Liver (tissue), 9 donors: ENCODE measurements around the gene CPNE4. TPM values are rescaled to one million over a fixed set of nuclear protein-coding genes. Genes with fewer than 3 reads are reported as not detected.

Source experiments
- DNase-seq: peaks from one replicate; pipeline ENCODE4 v3.0.0-alpha.2; 2017; ENCODE audit warnings: low spot score
- H3K27ac ChIP-seq, 2 donors: one replicate each; pipeline ENCODE4 v1.7.0; 2013; ENCODE audit warnings: inconsistent platforms in 2 of 2, low read length in 2 of 2, control low read depth in 1 of 2, low read depth in 1 of 2, mild to moderate bottlenecking in 1 of 2
- H3K27me3 ChIP-seq, 4 donors: one replicate each; pipeline versions ENCODE4 v1.6.1 to v1.7.0; 2013; ENCODE audit warnings: low read length in 3 of 4, inconsistent platforms in 1 of 4, mild to moderate bottlenecking in 1 of 4, moderate library complexity in 1 of 4; ENCODE audit not compliant: control insufficient read depth in 4 of 4, insufficient read depth in 4 of 4
- H3K36me3 ChIP-seq, 4 donors: one replicate each; pipeline versions ENCODE4 v1.6.1 to v1.7.0; 2013; ENCODE audit warnings: low read length in 3 of 4, mild to moderate bottlenecking in 3 of 4, low read depth in 1 of 4, moderate library complexity in 1 of 4; ENCODE audit not compliant: control insufficient read depth in 4 of 4, insufficient read depth in 3 of 4
- H3K4me1 ChIP-seq, 4 donors: one replicate each; pipeline versions ENCODE4 v1.6.1 to v1.7.0; 2013; ENCODE audit warnings: low read length in 3 of 4, mild to moderate bottlenecking in 3 of 4, moderate library complexity in 1 of 4; ENCODE audit not compliant: control insufficient read depth in 4 of 4, insufficient read depth in 4 of 4
- H3K4me3 ChIP-seq, 3 donors: one replicate each; pipeline versions ENCODE4 v1.6.1 to v1.7.0; 2013; ENCODE audit warnings: low read length in 3 of 3, control low read depth in 1 of 3, low read depth in 1 of 3, mild to moderate bottlenecking in 1 of 3
- H3K9ac ChIP-seq, 2 donors: one replicate each; pipeline ENCODE4 v1.7.0; 2013; ENCODE audit warnings: low read length in 2 of 2, mild to moderate bottlenecking in 2 of 2, moderate library complexity in 2 of 2, control low read depth in 1 of 2, low read depth in 1 of 2
- H3K9me3 ChIP-seq, 4 donors: one replicate each; pipeline versions ENCODE4 v1.6.1 to v1.7.0; 2013; ENCODE audit warnings: low read length in 3 of 4; ENCODE audit not compliant: control insufficient read depth in 4 of 4
- ATF3 ChIP-seq: IDR thresholded peaks from 2 replicates; pipeline ENCODE4 v1.6.1; 2016; ENCODE audit warnings: antibody characterized with exemption
- CTCF ChIP-seq: fragments of 150-350 bp; IDR thresholded peaks from 2 replicates; pipeline ENCODE4 v1.5.1; 2017; ENCODE audit warnings: improper control_type of control experiment, low read depth, low read length; ENCODE audit not compliant: missing input control
- EGR1 ChIP-seq, 2 donors: IDR thresholded peaks; 2 replicates each; pipeline ENCODE4 v1.6.1; 2016 to 2018; ENCODE audit warnings: antibody characterized with exemption in 2 of 2, low read depth in 2 of 2
- FOXA2 ChIP-seq: IDR thresholded peaks from 2 replicates; pipeline ENCODE4 v1.6.1; 2016; ENCODE audit warnings: antibody characterized with exemption
- GABPA ChIP-seq, 2 donors: IDR thresholded peaks in 1 of 2; conservative IDR thresholded peaks in 1 of 2; 2 replicates each; pipeline ENCODE4 v1.6.1; 2016; ENCODE audit warnings: antibody characterized with exemption in 2 of 2, mild to moderate bottlenecking in 1 of 2, moderate library complexity in 1 of 2
- HNF4A ChIP-seq, 2 donors: conservative IDR thresholded peaks; 2 replicates each; pipeline ENCODE4 v1.6.1; 2016; ENCODE audit warnings: antibody characterized with exemption in 2 of 2, mild to moderate bottlenecking in 2 of 2
- HNF4G ChIP-seq: IDR thresholded peaks from 2 replicates; pipeline ENCODE4 v1.6.1; 2016; ENCODE audit warnings: antibody characterized with exemption
- JUND ChIP-seq, 2 donors: IDR thresholded peaks; 2 replicates each; pipeline ENCODE4 v1.6.1; 2016; ENCODE audit warnings: antibody characterized with exemption in 2 of 2
- MAX ChIP-seq: IDR thresholded peaks from 2 replicates; pipeline ENCODE4 v1.6.1; 2016; ENCODE audit warnings: antibody characterized with exemption
- NR2F2 ChIP-seq: IDR thresholded peaks from 2 replicates; pipeline ENCODE4 v1.6.1; 2016; ENCODE audit warnings: antibody characterized with exemption
- RAD21 ChIP-seq, 2 donors: IDR thresholded peaks; 2 replicates each; pipeline ENCODE4 v1.6.1; 2016; ENCODE audit warnings: antibody characterized with exemption in 2 of 2, mild to moderate bottlenecking in 2 of 2
- RXRA ChIP-seq, 2 donors: IDR thresholded peaks; 2 replicates each; pipeline ENCODE4 v1.6.1; 2017 to 2018; ENCODE audit warnings: antibody characterized with exemption in 2 of 2, mild to moderate bottlenecking in 1 of 2
- SP1 ChIP-seq: IDR thresholded peaks from 2 replicates; pipeline ENCODE4 v1.6.1; 2018; ENCODE audit warnings: antibody characterized with exemption, mild to moderate bottlenecking
- TAF1 ChIP-seq: conservative IDR thresholded peaks from 2 replicates; pipeline ENCODE4 v1.6.1; 2016; ENCODE audit warnings: antibody characterized with exemption, mild to moderate bottlenecking
- YY1 ChIP-seq: IDR thresholded peaks from 2 replicates; pipeline ENCODE4 v1.6.1; 2016; ENCODE audit warnings: antibody characterized with exemption, mild to moderate bottlenecking
- ZBTB33 ChIP-seq: IDR thresholded peaks from 2 replicates; pipeline ENCODE4 v1.6.1; 2016; ENCODE audit warnings: antibody characterized with exemption
- WGBS: extraction: QIAGEN DNeasy Blood & Tissue Kit; methylation state at CpG from one replicate; pipeline ENCODE4 v1.1.7; 2013; 5-methylcytosine and 5-hydroxymethylcytosine counted together
- polyA plus RNA-seq, 2 donors: library from polyadenylated mRNA; stranded (reverse) in 1 of 2; unstranded in 1 of 2; fragments of 200-250 nt in 1 of 2; fragments of >200 nt in 1 of 2; fragmentation: Nextera tagmentation in 1 of 2; extraction: Ambion mirVana in 1 of 2; gene quantifications; one replicate each; pipeline versions ENCODE4 v1.2.1 to v1.2.3, GENCODE V29; 2013 to 2015
- total RNA-seq, 2 donors: library from RNA; depleted of rRNA; stranded (reverse); fragments of >200 nt; gene quantifications; one replicate each; pipeline ENCODE4 v1.2.3, GENCODE V29; 2014
- donor health status: healthy.
- donor health status: healthy.
- donor health status: healthy.
- donor health status: healthy.
- donor health status: healthy.

CPNE4 gene
- total and polyA plus RNA-seq, 4 donors, result under 0.01 to 0.03 TPM; not detected in 2

- Histone ChIP-seq H3K36me3 (no peaks in the 10 kb centered on the region), H3K4me3 (no peak overlapping the region), H3K27ac (no peak overlapping the region), H3K9me3 (no peaks in the 10 kb centered on the region), H3K27me3 (peaks cover 0 to 3% (median 0%) of the 10 kb centered on the region in 4 donors), H3K4me1 (no peaks in the 10 kb centered on the region), H3K9ac (no peak overlapping the region)
- no peak for DNase-seq
- no peak for TF ChIP-seq RXRA (IDR thresholded peaks at IDR 0.05)
- TF ChIP-seq HNF4G, result no peak
- TF ChIP-seq TAF1, result no peak
- no peak for TF ChIP-seq CTCF
- TF ChIP-seq ZBTB33, result no peak
- no peak for TF ChIP-seq NR2F2
- TF ChIP-seq EGR1 (IDR thresholded peaks at IDR 0.05; ENCODE audit: low read depth in 2 of 2), result no peak
- no peak for TF ChIP-seq YY1
- TF ChIP-seq FOXA2, result no peak
- no peak for TF ChIP-seq GABPA (IDR thresholded peaks at IDR 0.05 in 1 of 2, conservative IDR thresholded peaks at IDR 0.05 in 1 of 2)
- TF ChIP-seq SP1, result no peak
- TF ChIP-seq RAD21 (IDR thresholded peaks at IDR 0.05), result no peak
- no peak for TF ChIP-seq ATF3
- no peak for TF ChIP-seq JUND (IDR thresholded peaks at IDR 0.05)
- no peak for TF ChIP-seq MAX
- no peak for TF ChIP-seq HNF4A (conservative IDR thresholded peaks at IDR 0.05)
These were observed 279.4 kb downstream of the CPNE4 start for GRCh38 chr3:131755380-131755779.

GRCh38 chr3:131750256-131750655 lies 284.6 kb downstream of the CPNE4 start:
- WGBS, result 86% methylated on average over 3 of the region's 3 CpGs
- Histone ChIP-seq H3K9me3 (no peaks in the 10 kb centered on the region), H3K4me3 (no peak overlapping the region)

More at GRCh38 chr3:131750256-131750655, 284.6 kb downstream of the CPNE4 start:
- Histone ChIP-seq H3K36me3 (no peaks in the 10 kb centered on the region), H3K27me3 (no peaks in the 10 kb centered on the region), H3K4me1 (no peaks in the 10 kb centered on the region), H3K27ac (no peak overlapping the region), H3K9ac (no peak overlapping the region)
- no peak for TF ChIP-seq MAX
- no peak for DNase-seq
